ENCODE measurements around the gene GYG1.
"Not testable (repeated sequence)": the region's sequence is repeated elsewhere in the genome, so short reads cannot be mapped to it uniquely, and the experiment has no call there.

Gene GYG1

DNA sequence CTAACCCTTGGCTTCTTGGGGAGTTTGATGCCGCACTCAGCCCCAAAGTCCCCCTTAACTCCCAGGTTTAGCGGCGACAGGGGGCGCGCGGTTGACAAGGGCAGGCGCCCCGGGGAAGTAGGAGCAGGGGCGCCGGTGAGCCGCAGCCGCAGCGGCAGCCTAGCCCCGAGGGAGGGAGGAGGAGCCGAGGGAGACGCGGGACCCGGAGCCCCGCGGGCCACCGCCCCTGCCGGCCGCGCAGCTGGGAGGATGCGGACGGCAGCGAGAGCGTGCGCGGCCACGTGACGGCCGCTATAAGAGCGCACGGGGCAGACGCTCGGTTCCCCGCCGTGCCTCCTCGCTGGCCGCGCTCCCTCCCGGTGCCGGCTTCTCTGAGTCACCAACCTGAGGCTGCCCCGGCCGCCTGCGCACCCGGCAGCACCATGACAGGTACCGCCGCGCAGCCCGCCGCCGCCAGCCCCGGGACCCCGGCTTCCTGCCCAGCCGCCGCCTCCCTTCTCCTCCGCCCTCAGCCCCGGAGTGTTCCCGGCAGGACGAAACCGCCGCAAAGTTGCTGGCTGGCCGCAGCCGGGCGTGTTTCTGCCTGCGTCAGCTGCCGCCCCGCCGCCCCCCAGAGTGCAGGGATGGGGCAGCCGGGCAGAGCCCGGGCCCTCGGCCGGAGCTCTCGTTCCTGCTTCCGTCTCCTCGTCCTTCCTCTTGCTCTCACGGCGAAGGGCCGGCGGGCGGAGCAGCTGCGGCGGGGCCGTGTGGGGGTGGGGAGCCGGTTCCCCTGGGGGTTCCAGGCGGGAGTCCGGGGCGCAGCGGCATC, at the start of gene GYG1:
GYG1 (plus strand) TSS at position 322 of the 808 bp plus-strand sequence; CDS start at position 423, 101 bp downstream.
- peak; percentile 95 for DNase-seq (ENCODE audit: low spot score)

DNA sequence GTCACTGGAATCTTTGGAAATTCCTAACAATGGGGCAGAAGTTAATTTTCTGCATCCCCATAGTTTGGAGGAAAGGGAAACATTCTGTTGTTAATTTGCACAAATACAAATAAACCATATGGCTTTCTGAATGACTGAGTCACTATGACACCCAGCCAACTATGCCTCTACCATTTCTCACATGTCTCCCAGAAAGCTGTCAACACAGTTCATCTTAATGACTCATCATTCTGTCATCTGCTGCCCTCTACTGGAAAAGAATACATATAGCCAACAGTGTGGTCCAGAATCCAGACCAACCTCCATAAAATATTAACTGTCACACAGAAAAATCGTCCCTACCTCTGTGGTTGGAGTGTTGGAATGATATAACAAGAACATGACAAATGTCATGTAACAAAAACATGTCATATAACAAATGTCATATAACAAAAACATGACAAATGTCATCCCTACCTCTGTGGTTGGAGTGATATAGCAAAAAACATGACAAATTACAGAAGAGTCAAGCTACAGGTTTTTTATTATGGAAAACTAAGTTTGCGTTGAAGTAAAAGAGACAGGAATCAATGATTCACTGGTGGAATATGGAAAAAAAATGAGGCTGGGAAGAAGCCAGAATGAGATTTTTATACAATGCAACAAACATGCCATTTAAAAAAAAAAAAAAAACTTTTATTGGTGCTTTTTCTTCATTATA, 47.7 kb upstream of the GYG1 start:
- DNase-seq (ENCODE audit: low spot score): peak; percentile 78

DNA sequence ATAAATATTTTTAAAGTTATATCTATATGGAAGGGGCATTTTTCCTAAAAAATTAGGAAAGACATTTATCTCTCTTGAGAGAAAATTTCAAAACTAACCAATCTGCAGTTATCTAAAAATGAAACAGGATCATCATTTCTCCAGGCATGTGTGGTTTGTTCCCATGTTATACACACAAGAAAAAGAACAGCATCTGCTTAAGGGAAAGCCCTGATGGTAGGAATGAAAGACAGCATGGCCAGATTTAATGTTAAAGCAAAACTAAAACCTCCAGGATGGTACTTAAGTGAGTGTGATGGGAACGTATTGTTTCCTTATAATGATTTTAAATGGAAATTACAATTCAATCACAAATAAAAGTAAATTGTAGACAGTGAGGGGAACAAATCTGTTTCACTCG, 46.2 kb upstream of the GYG1 start:
- DNase-seq (ENCODE audit: low spot score): no peak

DNA sequence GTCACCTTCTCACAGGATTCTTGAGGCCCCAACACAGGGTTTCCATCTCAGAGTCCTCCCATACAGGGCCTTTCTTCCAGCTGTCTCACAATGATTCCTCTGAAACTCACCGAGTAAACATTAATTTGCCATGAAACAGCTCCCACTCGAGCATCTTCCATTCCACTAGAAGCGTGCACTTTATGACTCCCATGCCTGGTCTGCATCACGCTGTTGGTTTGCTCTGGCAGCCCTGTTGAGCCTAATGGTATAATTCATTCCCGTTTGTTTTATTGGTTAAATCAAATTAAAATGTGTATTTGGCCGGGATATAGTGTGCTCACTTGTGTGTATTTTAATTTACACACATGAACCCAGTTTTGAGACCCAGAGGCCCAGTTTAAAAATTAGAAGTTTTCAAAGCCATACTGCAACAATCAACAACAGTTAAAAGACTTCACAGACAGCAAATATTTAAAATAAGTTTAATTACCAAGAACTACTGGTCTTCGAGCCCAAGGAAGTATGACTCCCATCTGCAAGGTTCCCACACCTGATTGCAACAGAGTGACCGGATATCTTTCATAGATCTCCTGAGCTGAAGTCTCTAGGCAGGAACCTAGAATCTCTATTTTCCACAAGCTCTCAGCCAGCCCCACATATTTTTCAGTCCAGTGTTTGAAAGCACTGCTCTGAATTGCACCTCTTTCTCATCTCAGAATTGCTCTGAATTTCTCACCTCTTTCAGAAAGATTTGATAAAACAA, 42.3 kb upstream of the GYG1 start:
- no peak for DNase-seq (ENCODE audit: low spot score)

DNA sequence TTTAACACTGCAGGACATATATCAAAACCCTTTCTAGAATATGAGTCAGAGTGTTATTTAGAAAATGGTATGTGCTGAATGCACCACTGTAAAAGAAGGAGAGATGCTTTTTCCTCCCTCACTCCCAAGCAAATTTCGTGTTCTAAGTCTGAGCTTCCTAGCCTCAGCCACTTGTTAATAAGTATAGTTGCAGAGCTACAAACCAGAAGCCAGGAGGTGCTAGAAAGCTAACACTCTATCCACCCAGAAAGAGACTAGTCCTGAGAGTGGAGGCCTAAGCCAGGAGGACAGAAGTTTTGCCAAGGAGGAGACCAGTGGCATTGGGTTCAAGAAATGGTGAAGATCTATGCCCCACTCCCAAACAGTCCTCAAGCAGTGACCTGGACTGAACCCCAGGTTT, 40.5 kb upstream of the GYG1 start:
- DNase-seq (ENCODE audit: low spot score): no peak

DNA sequence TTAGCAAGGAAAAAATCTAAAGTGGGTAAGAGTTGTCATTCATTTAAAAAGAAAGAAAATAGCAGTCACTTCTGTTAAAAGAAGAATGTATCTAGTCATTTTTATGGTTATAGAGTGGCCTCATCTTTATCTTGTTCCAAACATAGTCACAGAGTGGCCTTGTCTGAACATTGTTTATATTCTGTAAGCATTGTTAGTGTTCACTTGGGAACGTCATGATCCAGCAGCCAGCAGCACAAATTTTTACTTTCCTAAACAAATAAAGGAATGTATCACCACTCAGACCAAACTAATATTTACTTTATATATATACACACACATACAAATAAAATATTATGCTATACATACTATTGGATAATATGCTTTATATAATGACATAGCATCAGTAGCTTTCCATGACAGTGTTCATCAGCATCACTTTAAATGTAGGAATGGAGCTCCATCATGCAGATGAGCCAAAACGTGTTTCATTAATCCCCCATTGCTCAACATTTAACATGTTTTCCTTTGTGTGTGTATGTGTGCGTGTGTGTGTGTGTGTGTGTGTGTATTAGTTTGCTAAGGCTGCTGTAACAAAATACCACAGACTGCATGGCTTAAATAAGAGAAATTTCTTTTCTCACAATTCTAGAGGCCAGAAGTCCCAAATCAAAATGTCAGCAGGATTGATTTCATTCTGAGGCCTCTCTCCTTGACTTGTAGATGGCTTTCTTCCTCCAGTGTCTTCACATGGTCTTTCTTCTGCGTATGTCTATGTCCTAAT, 39.6 kb upstream of the GYG1 start:
- DNase-seq (ENCODE audit: low spot score): no peak

DNA sequence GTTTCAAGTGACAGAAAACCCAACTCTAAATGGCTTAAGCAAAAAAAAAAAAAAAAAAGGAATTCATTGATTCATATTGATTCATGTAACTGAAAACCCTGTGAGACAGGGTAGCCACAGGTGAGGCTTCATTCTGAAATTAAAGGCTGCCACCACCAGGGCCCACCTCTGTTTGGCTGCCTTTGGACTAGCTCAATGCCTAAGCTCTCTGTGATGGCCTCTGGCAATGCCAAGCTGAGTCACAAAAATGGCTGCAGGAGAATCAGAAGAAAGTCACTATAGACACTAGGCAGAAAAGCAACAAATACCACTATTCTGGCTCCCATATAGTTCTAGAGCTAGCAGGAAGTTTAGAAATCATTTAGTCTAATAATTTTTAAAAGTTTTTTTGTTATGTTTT, 38.2 kb upstream of the GYG1 start:
- DNase-seq (ENCODE audit: low spot score): no peak

DNA sequence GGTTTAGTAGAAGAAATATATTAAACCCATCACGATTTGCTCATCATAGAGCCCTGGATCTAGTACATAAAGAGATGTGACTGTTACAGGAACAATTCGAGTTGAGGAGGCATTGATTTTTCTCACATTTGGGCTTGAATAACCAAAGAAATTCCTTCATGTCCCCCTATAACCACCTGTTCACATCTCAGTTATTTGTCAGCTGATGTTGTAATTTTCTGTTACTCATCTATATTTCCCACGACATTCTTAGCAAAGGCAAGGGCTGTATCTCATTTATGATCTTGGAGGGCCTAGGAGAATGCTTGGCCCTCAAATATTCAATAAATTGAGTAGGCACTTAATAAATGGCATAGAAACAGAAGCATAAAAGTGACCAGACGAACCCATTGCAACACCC, 36.4 kb upstream of the GYG1 start:
- DNase-seq (ENCODE audit: low spot score): no peak

DNA sequence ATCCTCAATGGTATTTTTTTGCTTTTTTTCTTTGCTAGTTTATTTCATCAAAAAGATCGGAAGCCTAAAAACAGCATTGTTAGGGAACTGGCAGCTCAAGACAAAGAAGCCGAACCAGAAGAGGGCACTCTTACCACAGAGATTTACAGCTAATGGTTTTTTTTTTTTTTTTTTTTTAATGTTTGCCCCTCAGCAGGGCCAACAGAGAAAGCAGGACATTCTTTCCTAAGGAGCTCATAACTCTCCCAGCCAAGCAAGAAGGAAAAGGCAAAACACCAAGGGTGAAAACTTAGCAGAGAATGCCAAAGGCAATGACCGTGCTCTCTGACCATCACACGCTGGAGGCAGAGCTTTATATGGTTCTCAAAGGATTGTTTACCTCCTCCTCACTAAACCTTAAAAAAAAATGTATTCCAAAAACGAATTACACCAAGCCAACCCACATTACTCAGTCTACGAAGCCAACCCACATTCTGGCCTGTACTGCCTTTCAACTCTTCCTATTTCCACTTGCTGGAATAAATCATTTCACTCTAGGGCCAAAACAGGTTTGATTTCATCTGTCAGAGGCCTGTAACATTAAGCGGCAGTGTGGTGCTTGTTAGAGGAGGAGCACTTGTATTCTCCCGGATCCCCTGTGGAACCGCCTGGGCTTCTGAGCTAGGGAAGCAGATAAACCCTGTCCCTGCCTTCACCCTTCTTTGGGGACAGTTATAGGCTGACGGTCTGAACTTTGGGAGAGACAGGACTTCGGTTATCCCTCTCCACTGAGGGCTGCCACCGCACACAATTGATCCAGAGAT, 35.6 kb upstream of the GYG1 start:
- peak; percentile 68 for DNase-seq (ENCODE audit: low spot score)

DNA sequence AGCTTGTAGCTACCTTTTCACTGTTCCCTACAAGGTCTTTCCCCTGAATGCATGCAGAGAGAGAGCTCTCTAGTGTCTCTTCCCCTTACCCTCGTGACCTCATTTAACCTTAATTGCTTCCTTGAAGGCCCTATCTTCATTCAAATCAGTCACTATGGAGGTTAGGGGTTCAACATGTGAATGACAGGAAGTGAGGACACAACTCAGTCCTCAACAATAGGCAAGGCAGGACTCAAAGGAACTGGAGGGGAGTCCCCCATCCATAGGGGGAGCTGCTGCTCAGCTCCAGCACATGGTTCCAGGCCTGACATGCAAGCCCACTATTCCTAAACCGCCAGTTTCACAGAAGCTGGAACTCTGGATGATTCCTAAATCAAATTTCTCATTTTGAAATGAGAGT, 33.8 kb upstream of the GYG1 start:
- DNase-seq (ENCODE audit: low spot score): no peak

DNA sequence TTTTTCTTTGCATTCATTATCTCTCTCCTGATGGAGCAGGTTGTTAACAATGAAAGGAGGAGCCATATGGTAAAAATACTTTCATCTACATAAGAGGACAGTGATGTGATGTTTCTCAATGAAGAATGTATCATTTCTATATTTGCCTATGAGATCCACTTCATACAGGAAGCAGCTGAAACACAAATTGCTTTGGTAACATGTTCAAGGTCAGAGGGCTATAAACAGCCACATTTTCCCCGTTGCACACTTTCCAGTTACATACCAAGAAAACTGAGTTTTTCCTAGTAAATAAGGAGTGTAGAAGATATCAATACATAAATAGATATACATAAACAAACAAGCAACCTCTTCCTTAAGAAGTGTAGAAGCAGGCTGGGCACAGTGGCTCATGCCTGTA, 32.6 kb upstream of the GYG1 start:
- no peak for DNase-seq (ENCODE audit: low spot score)

DNA sequence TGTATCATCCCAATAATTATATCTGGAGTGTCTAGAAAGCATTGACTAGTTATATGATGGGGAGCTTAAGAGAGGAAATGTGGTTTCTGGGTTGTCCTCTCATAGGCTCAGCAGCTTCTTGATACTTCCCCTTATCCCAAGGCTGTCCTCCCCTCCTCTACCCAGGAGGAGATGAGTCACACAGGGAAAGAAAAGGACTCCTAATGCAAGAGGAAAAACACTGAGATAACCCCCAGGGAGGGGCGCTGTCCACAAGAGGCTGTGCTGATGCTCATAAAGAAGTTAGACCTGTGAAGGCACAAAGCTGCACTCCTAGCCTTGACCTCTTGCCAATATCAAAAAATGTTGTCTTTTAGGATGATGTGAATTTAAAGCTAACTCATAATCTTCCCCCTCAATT, 28.8 kb upstream of the GYG1 start:
- peak; percentile 39 for DNase-seq (ENCODE audit: low spot score)

DNA sequence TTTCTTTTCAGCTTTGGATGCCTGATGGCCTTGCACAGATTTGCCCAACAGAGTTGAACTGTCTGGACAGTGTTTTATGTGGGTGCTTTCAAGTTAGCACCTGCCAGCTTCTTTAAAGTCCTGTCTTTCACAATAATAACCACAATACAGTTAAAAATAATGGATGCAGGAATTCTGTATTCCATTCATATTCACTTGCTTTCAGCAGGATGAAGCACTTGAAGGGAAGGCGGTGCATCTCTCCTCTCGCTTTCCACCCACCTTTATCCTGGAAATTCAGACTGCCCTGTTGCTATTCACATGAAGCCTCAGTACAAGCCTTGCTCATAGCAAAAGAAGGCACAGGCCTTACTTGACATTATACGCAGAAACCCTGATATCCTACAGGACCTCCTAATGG, 26.5 kb upstream of the GYG1 start:
- no peak for DNase-seq (ENCODE audit: low spot score)

DNA sequence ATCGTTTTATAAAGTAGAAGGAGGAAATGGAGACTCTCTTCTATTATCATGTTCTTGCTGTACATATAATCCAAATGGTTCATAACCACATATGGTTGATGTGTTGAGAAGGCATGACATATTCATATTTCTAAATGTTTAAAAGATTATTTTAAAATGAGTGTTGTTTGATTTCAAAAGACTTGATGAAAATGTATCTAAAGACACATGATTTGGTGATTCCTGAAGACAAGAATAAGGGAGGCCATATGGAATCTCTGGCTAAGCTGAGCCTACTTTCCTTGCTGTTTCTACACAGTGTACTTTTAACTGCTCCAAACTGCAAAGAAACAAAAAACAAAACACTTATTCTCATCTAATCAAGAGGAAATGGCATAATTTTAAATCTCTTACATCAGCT, 23.0 kb upstream of the GYG1 start:
- no peak for DNase-seq (ENCODE audit: low spot score)

DNA sequence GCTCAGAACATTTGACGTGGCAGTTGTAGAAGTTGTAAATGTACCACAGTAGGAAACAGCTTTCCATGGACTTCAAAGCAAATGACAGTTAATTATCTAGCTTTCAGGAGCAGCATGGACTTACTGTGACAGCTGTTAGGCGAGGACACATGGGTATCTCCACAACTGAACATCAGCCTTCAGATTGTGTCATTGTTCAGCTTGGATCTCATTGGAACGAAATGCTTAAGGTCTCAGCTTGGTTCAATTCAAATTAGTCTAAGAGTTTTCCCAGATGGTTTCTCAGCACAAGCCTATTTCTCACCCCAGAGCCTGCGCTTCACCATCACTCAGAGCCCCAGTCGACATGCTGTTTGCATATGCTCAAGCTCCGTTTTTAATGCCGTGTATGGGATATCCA, 21.1 kb upstream of the GYG1 start:
- DNase-seq (ENCODE audit: low spot score): no peak

DNA sequence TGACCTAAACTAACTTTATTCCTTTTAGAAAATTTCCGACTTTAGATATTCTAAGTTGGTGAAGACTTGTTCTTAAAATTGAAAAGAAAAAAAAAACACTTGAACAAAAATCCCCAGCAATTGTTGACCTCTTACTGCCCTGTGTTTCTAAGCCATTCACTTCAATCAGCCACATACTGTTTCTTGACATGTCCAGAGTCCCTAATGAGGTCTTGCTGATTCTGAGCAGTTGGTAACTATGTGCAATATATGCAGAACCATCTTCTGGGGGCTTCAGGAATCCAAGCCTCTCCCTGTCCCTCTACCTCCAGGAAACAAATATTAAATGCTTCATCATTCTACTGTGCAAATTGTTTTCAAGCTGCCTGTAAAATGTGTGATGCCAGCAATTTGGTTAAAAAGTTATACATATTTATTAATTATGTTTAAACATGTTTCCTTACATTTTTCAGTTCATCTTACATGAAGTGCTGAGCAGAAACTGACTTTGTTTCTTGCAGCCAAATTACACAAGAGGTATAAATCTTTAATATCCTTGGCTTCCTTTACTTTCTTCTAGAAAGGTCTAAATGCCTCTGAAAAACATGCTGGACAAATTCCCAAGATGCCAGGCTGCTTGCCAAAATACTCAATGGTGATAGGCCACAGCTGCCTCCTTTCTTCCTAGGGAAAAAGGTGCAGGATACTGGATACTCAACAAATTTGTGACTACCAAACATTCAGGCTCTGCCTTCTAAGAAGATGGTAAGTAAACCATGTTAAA, 19.8 kb upstream of the GYG1 start:
- no peak for DNase-seq (ENCODE audit: low spot score)

DNA sequence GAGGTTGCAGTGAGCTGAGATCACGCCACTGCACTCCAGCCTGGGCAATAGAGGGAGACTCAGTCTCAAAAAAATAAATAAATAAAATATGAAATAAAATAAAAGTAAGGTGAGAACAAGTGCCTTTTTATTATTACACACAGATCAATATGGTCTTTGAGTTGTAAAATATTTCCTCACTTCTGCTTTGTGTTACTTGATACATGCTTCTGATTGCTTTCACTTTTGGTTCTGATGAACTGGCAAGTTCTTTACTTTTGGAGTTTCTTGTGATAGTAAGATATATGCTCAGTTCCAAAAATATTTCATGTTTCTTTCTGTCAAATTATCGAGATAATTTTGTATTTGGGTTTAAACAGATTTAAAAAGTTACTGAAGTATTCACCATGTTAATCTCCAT, 16.6 kb upstream of the GYG1 start:
- no peak for DNase-seq (ENCODE audit: low spot score)

DNA sequence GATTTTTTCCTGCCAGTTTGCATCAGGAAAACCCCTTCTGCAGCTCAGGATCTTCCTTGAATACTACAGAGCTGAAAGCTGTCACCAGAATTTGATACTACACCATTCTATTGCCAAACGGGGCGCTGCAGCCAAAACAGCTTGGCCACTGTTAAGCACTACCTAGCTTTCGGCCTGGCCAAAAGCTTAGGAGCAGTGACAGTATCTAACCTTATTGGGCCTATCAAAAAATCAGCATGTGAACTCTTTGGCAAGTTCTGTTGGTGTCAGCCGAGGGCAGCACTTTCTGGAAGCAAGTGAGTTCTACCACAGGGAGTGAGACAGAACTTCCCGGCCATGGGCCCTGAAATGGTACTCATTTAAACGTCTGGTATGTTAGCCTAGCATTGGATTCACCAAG, 16.1 kb upstream of the GYG1 start:
- peak; percentile 53 for DNase-seq (ENCODE audit: low spot score)

DNA sequence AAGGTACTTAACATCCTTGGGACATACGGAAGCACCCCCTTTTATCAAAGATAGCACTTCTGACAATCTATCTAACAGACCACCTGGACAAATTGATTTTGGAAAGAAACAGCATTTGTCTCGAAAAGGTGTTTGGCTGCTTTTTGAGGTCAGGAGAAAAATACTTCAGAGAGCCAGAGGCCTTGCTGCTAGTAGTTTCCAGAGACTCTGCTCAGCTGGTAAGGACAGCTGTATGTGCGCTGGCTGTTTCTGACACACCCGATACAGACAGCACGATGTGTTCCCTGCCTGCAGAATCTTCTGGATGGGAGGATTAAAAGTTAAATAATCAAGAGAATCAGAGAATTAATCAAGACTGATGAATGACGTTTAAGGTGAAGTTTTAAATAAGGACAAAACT, 15.6 kb upstream of the GYG1 start:
- DNase-seq (ENCODE audit: low spot score): no peak

DNA sequence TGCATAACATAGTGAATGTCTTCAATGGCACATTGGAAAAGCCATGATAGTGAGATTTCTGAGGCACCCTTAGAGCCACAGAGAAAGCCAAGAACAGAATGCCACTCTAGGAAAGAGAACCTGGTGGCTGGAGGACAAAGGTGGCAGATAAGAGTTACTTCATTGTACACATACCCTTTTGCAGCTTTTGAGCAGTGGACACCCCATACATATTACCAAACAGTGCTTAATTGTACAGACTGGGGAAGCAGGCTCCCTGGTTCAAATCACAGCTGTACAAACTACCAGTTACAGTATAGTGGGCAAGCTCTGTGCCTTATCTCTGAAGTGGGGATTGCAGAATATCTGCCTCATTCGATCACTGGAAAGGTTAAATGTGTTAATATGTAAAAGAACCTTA, 10.1 kb upstream of the GYG1 start:
- DNase-seq (ENCODE audit: low spot score): no peak

DNA sequence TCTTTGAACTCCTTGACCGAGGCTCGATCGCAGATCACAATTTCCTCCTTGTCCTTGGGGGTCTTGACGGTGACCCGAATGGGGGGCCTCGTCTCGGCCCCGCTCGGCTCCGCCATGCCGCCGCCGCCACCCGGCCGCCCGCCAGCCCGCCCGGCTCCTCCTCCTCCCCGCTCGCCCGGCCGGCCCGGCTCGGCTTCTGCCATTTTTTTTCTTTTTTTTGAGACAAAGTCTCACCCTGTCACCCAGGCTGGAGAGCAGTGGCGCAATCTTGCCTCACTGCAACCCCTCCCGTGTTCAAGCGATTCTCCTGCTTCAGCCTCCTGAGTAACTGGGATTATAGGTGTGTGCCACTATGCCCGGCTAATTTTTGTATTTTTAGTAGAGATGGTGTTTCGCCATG, 3.8 kb upstream of the GYG1 start:
- not testable (repeated sequence) for DNase-seq (ENCODE audit: low spot score)
